NCI-H2171 (cell line): ENCODE measurements around the gene PINLYP.

Experiments used
- DNase-seq: peaks from one replicate; lab custom pipeline; 2025; lab: John Stamatoyannopoulos, UW

PINLYP gene

GRCh38 chr19:43548706-43549105, 26.9 kb upstream of the PINLYP start:
- DNase-seq: no peak

GRCh38 chr19:43551399-43552197, 24.0 kb upstream of the PINLYP start:
- no peak for DNase-seq

DNA sequence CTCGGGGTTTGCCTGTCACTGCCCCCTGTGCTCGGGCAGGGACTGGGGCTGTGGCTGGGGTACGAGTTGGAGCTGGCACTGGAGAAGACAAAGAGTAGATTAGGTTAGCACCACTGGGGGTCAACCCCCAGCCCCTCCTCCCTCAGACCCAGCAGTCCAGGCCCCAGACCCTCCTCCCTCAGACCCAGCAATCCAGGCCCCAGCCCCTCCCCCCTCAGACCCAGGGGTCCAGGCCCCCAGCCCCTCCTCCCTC, 23.5 kb upstream of the PINLYP start:
- DNase-seq: no peak

- DNase-seq: peak; percentile 67
Measured at GRCh38 chr19:43552616-43553015, 23.0 kb upstream of the PINLYP start.

GRCh38 chr19:43553656-43554055, 21.9 kb upstream of the PINLYP start:
- DNase-seq: no peak

- DNase-seq: no peak
Measured at GRCh38 chr19:43554317-43554895, 21.2 kb upstream of the PINLYP start.

- peak; percentile 22 for DNase-seq
Measured at GRCh38 chr19:43555185-43555770, 20.3 kb upstream of the PINLYP start.

- DNase-seq: no peak
Measured at GRCh38 chr19:43560687-43561086, 14.9 kb upstream of the PINLYP start.

GRCh38 chr19:43561139-43561970, 14.2 kb upstream of the PINLYP start:
- DNase-seq: no peak

DNA sequence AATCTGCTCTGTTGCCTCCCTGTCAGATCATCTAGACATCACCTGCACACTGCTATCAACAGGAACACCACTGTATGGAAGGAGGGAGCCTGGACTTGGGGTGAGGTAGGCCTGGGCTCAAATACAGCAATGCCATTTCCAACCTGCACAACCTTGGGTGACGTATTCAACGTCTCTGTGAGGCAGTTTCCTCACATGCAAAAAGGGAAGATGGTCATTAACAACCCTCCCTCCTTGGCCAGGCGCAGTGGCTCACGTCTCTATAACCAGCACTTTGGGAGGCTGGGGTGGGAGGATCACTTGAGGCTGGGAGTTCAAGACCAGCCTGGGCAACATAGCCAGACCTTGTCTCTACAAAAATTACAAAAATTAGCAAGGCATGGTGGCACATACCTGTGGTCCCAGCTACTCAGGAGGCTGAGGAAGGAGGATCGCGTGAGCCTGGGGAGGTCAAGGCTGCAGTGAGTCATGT, 13.3 kb upstream of the PINLYP start:
- no peak for DNase-seq

DNA sequence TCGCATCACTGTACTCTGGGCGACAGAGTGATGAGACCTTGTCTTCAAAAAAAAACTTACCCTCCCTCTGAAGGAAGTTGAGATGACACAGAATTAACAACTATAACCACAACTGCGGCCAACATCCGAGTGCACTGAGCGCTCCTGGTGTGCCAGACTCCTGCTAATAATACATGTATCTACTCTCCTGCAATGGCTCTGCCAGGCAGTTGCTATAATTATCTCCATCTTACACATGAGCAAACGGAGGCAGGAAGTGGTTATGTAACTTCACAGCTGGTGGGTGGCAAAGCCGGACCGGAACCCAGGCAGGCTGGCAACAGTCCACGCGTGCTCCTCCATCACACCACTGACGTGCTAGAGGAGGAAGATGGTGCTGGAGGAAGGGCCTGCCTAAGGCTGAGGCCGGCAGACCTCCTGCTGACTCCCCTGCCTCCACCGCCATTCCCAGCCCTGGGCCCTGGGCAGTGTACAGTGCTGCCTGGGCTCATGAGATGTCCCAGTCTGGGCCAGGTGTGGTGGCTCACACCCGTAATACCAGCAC, 12.8 kb upstream of the PINLYP start:
- DNase-seq: no peak

DNA sequence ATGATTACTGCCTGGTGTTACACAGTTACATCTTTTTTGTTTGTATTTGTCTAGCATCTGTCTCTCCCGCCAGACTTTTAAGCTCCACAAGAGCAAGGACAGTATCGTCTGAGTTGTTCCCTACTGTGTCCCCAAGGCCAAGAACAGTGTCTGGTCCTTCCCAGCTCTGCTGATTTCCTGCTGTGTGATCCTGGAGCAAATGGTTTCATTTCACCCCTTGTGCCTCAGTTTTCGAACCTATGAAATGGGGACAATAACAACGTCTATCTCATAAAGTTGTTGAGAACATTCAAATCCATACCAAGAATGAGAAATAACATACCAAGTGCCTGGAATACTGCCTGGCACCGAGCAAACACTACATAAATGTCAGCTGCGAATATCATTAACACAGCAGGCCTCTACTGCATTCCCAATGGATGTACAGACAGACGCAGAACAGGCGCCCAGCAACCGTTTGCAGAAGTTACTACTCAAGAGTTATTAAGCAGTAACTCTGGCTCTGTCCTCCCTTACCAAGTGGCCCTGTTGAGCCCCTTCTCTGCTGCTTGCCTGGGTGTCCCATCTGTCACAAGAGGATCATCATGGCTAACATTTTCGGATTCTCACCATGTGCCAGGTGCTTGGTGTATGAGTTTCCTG, 11.7 kb upstream of the PINLYP start:
- DNase-seq: no peak

DNA sequence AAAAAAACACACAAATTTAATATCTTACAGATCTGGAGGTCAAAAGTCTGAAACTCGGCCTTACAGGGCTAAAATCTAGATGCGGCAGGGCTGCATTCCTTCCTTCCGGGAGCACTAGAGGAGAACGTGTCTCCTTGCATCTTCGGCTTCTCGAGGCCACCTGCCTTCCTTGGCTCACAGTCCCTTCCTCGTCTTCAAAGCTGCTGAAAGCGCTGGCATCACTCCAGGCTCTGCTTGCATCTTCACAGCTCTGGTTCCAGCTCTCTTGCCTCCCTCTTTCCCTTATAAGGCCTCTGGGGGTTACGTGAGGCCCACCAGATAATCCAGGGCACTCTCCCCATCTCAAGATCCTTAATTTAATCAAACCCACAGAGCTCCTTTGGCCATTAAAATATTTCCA, 10.8 kb upstream of the PINLYP start:
- DNase-seq: no peak

DNA sequence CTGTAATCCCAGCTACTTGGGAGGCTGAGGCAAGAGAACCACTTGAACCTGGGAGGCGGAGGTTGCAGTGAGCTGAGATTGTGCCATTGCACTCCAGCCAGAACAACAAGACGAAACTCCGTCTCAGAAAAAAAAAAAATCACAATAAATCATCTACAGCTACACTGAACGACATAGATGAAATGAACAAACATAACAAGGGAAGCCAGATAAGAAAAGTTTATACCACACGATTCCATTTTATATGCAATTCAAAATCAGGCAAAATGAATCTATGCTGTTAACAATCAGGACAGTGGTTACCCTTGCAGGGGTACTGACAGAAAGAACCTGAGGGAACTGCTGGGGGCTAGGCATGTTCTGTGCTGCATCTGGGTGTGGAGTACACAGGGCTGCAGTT, 5.9 kb upstream of the PINLYP start:
- DNase-seq: no peak

- peak; percentile 76 for DNase-seq
Measured at GRCh38 chr19:43570174-43570791, 5.3 kb upstream of the PINLYP start.

- no peak for DNase-seq
Measured at GRCh38 chr19:43572171-43572588, 3.4 kb upstream of the PINLYP start.

GRCh38 chr19:43574424-43575155, 1.0 kb upstream of the PINLYP start:
- DNase-seq: no peak

DNA sequence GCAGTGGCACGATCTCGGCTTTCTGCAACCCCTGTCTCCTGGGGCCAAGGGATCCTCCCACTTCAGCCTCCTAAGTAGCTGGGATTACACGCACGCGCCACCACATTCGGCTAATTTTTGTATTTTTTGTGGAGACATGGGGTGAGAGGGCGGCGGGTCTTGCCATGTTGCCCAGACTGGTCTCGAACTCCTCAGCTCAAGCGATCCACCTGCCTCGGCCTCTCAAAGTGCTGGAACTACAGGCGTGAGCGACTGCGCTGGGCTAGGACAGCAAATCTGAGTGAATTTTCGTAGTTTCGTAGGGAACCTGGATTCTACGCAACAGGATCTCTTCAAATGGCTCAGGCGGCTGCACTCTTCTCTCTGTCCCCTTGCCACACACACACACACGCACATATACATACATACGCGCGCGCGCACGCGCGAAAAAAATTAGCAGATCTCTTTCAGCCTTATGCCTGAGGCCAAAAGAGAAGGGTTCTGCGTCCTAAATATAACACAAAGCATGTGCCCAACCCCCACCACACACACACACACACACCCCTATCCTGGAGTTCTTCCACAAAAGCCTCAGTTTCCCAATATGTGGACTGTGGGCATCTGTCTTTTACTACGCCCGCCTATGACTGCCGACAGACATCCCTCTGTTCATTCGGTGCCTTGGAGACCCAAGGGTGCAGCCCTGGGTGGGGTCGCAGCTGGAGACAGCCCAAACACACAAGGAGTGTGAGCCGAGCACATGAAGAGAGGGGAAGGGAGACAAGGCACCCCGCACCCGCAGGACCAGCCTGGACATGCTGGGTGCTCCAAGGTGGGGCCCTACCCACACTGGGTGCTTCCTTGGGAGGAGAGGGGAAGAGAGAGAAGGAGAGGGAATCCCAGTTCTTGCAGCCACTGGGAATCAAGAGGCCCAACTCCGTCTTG, 616 bp downstream of the PINLYP start:
- DNase-seq: no peak

DNA sequence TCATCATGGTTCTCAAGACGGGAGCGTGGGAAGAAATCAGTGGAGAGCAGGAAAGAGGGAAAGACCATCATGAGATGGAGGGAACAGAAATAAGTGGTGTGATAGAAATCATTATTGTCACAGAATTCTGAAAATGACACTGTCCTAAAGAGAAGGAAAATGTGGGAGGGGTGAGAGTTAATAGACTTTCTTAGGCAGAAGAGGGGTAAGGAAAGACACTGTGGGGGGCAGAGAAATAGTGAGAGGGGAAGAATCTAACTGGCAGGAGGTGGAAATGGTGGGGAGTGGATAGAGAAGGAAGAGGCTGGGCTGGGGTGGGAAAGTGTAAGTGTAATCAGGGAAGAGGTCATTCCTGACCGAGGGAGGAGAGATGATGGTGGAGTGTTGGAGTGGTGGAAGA, 3.2 kb downstream of the PINLYP start:
- DNase-seq: no peak

GRCh38 chr19:43581467-43581866, 5.9 kb downstream of the PINLYP start:
- no peak for DNase-seq
